Measurements from ENCODE around the gene SMPD3.

The SMPD3 gene

DNA sequence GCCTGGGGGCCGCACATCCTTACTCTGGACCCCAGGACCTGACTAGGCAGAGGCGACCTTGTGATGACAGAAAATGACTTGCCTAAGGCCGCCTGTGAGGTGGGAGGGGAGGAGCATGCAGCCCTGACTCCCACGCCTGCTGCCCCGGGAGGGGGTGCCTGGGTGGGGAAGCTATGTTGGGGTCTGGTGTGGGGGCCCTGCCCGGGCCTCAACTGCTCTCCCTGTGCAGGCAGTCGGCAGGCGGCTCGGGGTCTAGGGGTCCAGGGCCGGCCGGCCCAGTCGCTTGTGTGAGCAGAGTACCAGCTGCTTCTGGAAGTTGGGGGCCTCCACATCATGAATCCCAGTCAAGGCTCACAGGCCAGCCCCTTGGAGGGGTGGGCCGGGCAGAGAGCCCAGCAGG lies 89.4 kb downstream of the SMPD3 start:
- H3K9me3 ChIP-seq (ENCODE audit: control insufficient read depth, low read length) = no peaks in the 10 kb centered on the region
- no peak overlapping the region for H3K4me3 ChIP-seq (ENCODE audit: insufficient read depth, low read depth, low read length)
- no peaks in the 10 kb centered on the region for H3K27me3 ChIP-seq (ENCODE audit: control insufficient read depth, insufficient read depth, low read length, poor library complexity, severe bottlenecking)
- H3K27ac ChIP-seq (ENCODE audit: insufficient read depth, low read depth, low read length, poor library complexity, severe bottlenecking) = no peak overlapping the region
- H3K4me1 ChIP-seq (ENCODE audit: control insufficient read depth, insufficient read depth, low read length) = peaks cover 11% of the 10 kb centered on the region
- H3K36me3 ChIP-seq (ENCODE audit: control insufficient read depth, insufficient read depth, low read length) = peaks cover 19% of the 10 kb centered on the region
- 93 to 96% methylated on average over 13 of the region's 13 CpGs for WGBS, 2 experiments

DNA sequence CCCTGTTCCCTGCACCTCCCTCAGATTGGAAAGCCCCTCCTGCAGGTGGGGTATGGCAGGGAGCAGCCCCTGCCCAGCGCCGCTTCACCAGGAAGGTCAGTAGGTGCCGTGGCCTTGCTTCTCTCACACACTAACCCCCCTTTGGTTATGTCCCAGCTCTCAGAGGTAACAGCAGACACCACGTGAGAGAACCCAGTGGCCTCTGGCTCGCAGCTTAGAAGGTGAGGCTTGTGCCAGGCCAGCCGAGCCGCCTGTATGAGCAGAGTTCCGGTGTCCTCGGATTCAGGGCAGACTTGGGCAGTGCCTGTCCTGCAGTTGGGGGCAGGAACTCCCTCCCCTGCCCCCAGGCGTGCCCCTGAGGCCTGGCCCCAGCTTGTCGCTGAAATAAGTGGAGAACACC lies 90.4 kb downstream of the SMPD3 start:
- Histone ChIP-seq H3K27me3 (ENCODE audit: control insufficient read depth, insufficient read depth, low read length, poor library complexity, severe bottlenecking) (no peaks in the 10 kb centered on the region), H3K4me3 (ENCODE audit: insufficient read depth, low read depth, low read length) (no peak overlapping the region), H3K27ac (ENCODE audit: insufficient read depth, low read depth, low read length, poor library complexity, severe bottlenecking) (no peak overlapping the region), H3K4me1 (ENCODE audit: control insufficient read depth, insufficient read depth, low read length) (peaks cover 4% of the 10 kb centered on the region), H3K36me3 (ENCODE audit: control insufficient read depth, insufficient read depth, low read length) (peaks cover 26% of the 10 kb centered on the region), H3K9me3 (ENCODE audit: control insufficient read depth, low read length) (no peaks in the 10 kb centered on the region)
- 94 to 95% methylated on average over 11 of the region's 11 CpGs for WGBS, 2 experiments

DNA sequence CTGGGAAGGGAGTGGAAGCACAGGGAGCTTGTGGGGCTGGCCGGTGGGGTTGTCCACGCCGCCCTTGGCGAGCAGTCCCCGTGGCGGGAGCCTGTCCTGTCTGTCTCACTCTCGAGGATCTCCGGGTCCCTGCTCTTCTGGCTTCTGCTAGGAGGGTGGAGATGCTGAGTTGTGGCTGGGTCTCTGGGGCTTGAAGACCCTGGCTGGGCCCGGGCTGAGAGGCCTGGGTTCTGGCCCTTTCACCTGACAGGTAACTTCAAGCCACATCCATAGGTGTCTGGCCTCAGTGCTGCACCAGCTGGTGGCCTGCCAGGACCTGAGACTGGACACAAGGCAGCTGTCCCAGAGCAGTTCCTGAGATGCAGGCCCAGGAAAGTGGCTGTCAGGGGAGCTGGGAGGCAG lies 90.8 kb downstream of the SMPD3 start:
- H3K36me3 ChIP-seq (ENCODE audit: control insufficient read depth, insufficient read depth, low read length) = peaks cover 26% of the 10 kb centered on the region
- 91 to 94% methylated on average over 9 of the region's 9 CpGs for WGBS, 2 experiments
- H3K4me3 ChIP-seq (ENCODE audit: insufficient read depth, low read depth, low read length) = no peak overlapping the region
- peaks cover 4% of the 10 kb centered on the region for H3K4me1 ChIP-seq (ENCODE audit: control insufficient read depth, insufficient read depth, low read length)
- H3K27ac ChIP-seq (ENCODE audit: insufficient read depth, low read depth, low read length, poor library complexity, severe bottlenecking) = no peak overlapping the region
- H3K9me3 ChIP-seq (ENCODE audit: control insufficient read depth, low read length) = no peaks in the 10 kb centered on the region
- no peaks in the 10 kb centered on the region for H3K27me3 ChIP-seq (ENCODE audit: control insufficient read depth, insufficient read depth, low read length, poor library complexity, severe bottlenecking)

DNA sequence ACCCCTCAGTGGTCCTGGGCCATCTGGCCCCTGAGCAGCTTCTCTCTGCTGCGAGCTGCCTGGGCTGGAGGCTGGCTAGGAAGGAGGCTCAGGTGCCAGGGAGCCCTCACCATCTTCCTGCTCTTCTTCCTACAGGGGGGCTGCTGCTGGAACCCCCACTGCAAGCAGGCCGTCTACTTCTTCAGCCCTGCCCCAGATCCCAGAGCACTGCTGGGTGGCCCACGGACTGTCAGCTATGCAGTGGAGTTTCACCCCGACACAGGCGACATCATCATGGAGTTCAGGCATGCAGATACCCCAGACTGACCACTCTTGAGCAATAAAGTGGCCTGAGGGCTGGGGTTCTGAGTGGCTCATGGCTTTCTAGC lies 91.4 kb downstream of the SMPD3 start:
- 95 to 98% methylated on average over 5 of the region's 5 CpGs for WGBS, 2 experiments
- Histone ChIP-seq H3K4me1 (ENCODE audit: control insufficient read depth, insufficient read depth, low read length) (peaks cover 4% of the 10 kb centered on the region), H3K27me3 (ENCODE audit: control insufficient read depth, insufficient read depth, low read length, poor library complexity, severe bottlenecking) (no peaks in the 10 kb centered on the region), H3K4me3 (ENCODE audit: insufficient read depth, low read depth, low read length) (no peak overlapping the region), H3K36me3 (ENCODE audit: control insufficient read depth, insufficient read depth, low read length) (peaks cover 26% of the 10 kb centered on the region), H3K27ac (ENCODE audit: insufficient read depth, low read depth, low read length, poor library complexity, severe bottlenecking) (no peak overlapping the region), H3K9me3 (ENCODE audit: control insufficient read depth, low read length) (no peaks in the 10 kb centered on the region)

DNA sequence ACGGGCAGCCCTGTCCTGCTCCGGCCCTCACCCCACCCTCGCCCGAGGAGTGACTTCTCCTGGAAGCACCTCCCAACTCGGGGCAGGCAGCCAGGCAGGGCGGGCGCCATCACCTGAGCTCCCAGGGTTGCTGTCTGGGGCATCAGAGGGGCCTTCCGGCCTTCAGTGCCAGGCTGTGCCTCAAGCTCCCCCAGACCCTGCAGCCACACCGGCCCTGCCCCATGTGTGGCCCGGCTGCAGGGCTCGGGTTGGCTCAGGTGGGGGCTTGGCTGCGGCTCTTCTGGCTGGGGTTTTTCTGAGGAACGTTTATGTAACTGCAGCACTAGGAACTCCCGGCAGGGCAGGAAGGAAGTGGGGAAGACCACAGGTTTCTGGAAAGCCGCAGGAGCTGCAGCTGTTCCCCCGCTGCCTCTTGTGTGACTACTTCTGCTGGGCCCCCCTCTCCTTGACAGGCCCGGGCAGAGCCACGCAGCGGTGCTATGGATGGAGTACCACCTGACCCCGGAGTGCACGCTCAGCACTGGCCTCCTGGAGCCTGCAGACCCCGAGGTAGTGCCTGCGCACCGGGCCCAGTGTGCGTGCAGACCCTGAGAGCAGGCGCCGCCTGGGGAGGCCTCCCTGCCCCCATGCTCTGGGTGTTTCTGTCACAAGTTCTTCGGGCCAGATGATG lies 91.9 kb downstream of the SMPD3 start:
- H3K27ac ChIP-seq (ENCODE audit: insufficient read depth, low read depth, low read length, poor library complexity, severe bottlenecking) = no peak overlapping the region
- WGBS, 2 experiments = 94 to 96% methylated on average over 28 of the region's 28 CpGs
- no peaks in the 10 kb centered on the region for H3K9me3 ChIP-seq (ENCODE audit: control insufficient read depth, low read length)
- peaks cover 26% of the 10 kb centered on the region for H3K36me3 ChIP-seq (ENCODE audit: control insufficient read depth, insufficient read depth, low read length)
- no peak overlapping the region for H3K4me3 ChIP-seq (ENCODE audit: insufficient read depth, low read depth, low read length)
- H3K4me1 ChIP-seq (ENCODE audit: control insufficient read depth, insufficient read depth, low read length) = peaks cover 4% of the 10 kb centered on the region
- H3K27me3 ChIP-seq (ENCODE audit: control insufficient read depth, insufficient read depth, low read length, poor library complexity, severe bottlenecking) = no peaks in the 10 kb centered on the region

DNA sequence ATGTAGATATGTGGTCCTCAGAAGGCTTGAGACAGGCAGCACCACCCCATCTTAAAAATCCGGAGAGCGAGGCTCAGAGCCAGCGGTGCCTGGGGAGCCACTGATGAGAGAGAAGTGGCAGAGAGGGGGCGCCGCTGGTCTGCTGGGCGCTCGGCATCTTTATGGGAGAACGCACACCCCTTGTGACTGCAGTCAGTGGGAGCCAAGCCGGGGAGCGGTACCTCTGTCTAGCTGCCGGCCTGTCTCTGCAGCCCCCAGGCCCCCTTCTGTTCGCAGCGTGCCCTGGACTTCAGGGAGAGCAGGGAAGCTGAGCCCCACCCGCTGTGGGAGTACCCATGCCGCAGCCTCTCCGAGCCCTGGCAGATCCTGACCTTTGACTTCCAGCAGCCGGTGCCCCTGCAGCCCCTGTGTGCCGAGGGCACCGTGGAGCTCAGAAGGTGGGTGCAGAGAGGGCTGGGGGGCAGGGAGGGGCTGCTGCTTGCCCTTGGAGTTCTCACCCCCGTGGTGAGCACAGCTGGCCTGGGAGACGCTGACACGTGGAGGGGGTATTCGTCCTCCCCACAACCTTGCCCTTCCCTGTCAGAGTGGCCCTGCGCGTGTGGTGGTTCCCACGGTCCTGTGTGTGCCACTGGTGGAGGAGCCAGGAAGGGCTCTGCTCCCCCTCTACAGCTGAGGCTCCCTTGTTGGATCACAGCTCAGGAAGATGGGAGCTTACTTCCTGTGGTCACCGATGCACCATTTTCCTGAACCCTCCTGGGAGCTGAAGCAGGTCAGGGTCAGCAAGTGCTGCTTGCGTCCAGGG lies 92.7 kb downstream of the SMPD3 start:
- WGBS, 2 experiments = 91 to 92% methylated on average over 28 of the region's 28 CpGs
- H3K4me3 ChIP-seq (ENCODE audit: insufficient read depth, low read depth, low read length) = no peak overlapping the region
- peaks cover 29% of the 10 kb centered on the region for H3K36me3 ChIP-seq (ENCODE audit: control insufficient read depth, insufficient read depth, low read length)
- no peaks in the 10 kb centered on the region for H3K9me3 ChIP-seq (ENCODE audit: control insufficient read depth, low read length)
- H3K4me1 ChIP-seq (ENCODE audit: control insufficient read depth, insufficient read depth, low read length) = no peaks in the 10 kb centered on the region
- H3K27ac ChIP-seq (ENCODE audit: insufficient read depth, low read depth, low read length, poor library complexity, severe bottlenecking) = no peak overlapping the region
- H3K27me3 ChIP-seq (ENCODE audit: control insufficient read depth, insufficient read depth, low read length, poor library complexity, severe bottlenecking) = no peaks in the 10 kb centered on the region

DNA sequence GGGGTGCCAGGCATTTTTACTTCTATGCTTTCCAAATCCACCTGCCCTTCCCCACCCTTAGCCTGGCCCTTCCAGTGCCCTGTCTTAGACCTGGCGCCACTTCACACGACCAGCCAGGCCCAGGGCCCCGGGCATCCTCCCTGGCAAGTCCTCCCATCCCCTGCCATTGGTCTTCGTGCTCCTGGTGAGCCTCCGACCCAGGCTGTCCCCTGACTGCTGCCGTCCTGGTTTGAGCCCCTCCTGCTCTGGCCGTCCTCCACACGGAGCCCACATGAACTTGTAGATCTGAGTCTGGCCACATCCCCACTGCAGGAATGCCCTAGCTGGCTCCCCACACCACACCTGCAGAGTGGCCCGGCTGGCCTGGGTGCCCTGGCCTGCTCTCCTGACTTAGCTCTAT lies 93.5 kb downstream of the SMPD3 start:
- Histone ChIP-seq H3K9me3 (ENCODE audit: control insufficient read depth, low read length) (no peaks in the 10 kb centered on the region), H3K4me1 (ENCODE audit: control insufficient read depth, insufficient read depth, low read length) (no peaks in the 10 kb centered on the region), H3K27ac (ENCODE audit: insufficient read depth, low read depth, low read length, poor library complexity, severe bottlenecking) (no peak overlapping the region), H3K36me3 (ENCODE audit: control insufficient read depth, insufficient read depth, low read length) (peaks cover 31% of the 10 kb centered on the region), H3K4me3 (ENCODE audit: insufficient read depth, low read depth, low read length) (no peak overlapping the region), H3K27me3 (ENCODE audit: control insufficient read depth, insufficient read depth, low read length, poor library complexity, severe bottlenecking) (no peaks in the 10 kb centered on the region)
- 93 to 96% methylated on average over 9 of the region's 9 CpGs for WGBS, 2 experiments

DNA sequence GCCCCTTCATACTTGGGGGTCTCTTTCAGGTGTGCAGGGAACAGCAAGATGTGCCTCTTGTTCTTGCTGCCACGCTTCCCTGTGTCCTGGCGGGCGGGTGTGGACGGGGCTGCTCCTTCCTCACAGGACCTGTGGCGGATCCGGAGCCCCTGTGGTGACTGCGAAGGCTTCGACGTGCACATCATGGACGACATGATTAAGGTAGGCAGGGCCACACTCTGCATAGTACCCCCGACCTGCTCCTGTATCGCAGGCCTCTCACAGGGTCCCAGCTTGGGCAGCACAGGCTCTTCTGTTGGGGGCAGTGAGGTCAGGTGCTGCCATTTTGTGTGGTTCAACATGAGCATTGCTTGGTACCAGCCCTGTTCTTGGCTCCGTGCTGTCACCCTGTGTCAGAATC lies 94.9 kb downstream of the SMPD3 start:
- Histone ChIP-seq H3K27ac (ENCODE audit: insufficient read depth, low read depth, low read length, poor library complexity, severe bottlenecking) (no peak overlapping the region), H3K9me3 (ENCODE audit: control insufficient read depth, low read length) (no peaks in the 10 kb centered on the region), H3K27me3 (ENCODE audit: control insufficient read depth, insufficient read depth, low read length, poor library complexity, severe bottlenecking) (no peaks in the 10 kb centered on the region), H3K36me3 (ENCODE audit: control insufficient read depth, insufficient read depth, low read length) (peaks cover 38% of the 10 kb centered on the region), H3K4me1 (ENCODE audit: control insufficient read depth, insufficient read depth, low read length) (no peaks in the 10 kb centered on the region), H3K4me3 (ENCODE audit: insufficient read depth, low read depth, low read length) (no peak overlapping the region)
- 91 to 93% methylated on average over 13 of the region's 13 CpGs for WGBS, 2 experiments

DNA sequence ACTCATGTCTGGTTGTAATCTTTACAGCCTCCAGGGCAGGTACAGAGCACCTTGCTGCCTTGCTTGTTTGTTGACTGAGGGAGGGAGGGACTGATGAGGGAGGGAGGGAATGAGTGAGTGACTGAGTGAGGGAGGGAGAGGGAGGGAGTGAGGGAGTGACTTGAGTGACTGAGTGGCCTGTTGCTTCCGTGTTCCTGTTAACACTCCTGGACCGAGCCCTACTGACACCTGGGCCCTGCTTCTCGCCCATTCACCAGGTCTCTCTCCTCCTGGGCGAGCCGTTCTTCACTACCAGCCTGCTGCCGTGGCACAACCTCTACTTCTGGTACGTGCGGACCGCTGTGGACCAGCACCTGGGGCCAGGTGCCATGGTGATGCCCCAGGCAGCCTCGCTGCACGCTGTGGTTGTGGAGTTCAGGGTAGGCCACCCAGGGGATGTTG lies 96.3 kb downstream of the SMPD3 start:
- Histone ChIP-seq H3K4me3 (ENCODE audit: insufficient read depth, low read depth, low read length) (no peak overlapping the region), H3K36me3 (ENCODE audit: control insufficient read depth, insufficient read depth, low read length) (peaks cover 28% of the 10 kb centered on the region), H3K9me3 (ENCODE audit: control insufficient read depth, low read length) (no peaks in the 10 kb centered on the region), H3K27me3 (ENCODE audit: control insufficient read depth, insufficient read depth, low read length, poor library complexity, severe bottlenecking) (no peaks in the 10 kb centered on the region), H3K4me1 (ENCODE audit: control insufficient read depth, insufficient read depth, low read length) (no peaks in the 10 kb centered on the region), H3K27ac (ENCODE audit: insufficient read depth, low read depth, low read length, poor library complexity, severe bottlenecking) (no peak overlapping the region)
- WGBS, 2 experiments = 95 to 96% methylated on average over 11 of the region's 11 CpGs

DNA sequence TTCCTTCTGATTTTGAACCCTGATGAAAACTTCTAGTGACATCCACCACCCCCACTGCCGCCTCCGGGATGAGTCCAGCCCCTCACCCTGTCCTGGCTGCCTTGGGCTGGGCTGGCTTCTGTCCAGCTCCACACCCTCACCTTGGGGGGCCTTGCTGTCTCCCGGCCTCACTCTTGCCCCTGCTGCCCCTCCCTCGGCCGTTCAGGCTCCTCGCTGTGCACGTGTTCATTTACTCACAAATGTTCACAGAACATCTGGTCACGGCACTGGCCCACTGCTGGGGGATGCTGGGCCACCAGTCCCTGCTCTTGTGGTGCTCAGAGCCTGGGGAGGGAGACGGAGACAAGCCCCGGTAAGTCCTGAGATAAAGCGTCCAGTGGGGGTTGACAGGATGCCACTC lies 96.8 kb downstream of the SMPD3 start:
- no peaks in the 10 kb centered on the region for H3K9me3 ChIP-seq (ENCODE audit: control insufficient read depth, low read length)
- WGBS, 2 experiments = 91 to 92% methylated on average over 11 of the region's 11 CpGs
- no peaks in the 10 kb centered on the region for H3K4me1 ChIP-seq (ENCODE audit: control insufficient read depth, insufficient read depth, low read length)
- no peak overlapping the region for H3K4me3 ChIP-seq (ENCODE audit: insufficient read depth, low read depth, low read length)
- H3K36me3 ChIP-seq (ENCODE audit: control insufficient read depth, insufficient read depth, low read length) = peaks cover 27% of the 10 kb centered on the region
- H3K27me3 ChIP-seq (ENCODE audit: control insufficient read depth, insufficient read depth, low read length, poor library complexity, severe bottlenecking) = no peaks in the 10 kb centered on the region
- no peak overlapping the region for H3K27ac ChIP-seq (ENCODE audit: insufficient read depth, low read depth, low read length, poor library complexity, severe bottlenecking)

Data from ectodermal cell (in vitro differentiated cells).